ENCODE data around the gene FAM118B. TPM values are rescaled to one million over a fixed set of nuclear protein-coding genes. Genes with fewer than 3 reads are reported as not detected.

The FAM118B gene
- total and polyA plus RNA-seq, 2 of the 4 experiments (the other 2 are of a cell fraction), result 20.0 to 27.2 TPM

DNA sequence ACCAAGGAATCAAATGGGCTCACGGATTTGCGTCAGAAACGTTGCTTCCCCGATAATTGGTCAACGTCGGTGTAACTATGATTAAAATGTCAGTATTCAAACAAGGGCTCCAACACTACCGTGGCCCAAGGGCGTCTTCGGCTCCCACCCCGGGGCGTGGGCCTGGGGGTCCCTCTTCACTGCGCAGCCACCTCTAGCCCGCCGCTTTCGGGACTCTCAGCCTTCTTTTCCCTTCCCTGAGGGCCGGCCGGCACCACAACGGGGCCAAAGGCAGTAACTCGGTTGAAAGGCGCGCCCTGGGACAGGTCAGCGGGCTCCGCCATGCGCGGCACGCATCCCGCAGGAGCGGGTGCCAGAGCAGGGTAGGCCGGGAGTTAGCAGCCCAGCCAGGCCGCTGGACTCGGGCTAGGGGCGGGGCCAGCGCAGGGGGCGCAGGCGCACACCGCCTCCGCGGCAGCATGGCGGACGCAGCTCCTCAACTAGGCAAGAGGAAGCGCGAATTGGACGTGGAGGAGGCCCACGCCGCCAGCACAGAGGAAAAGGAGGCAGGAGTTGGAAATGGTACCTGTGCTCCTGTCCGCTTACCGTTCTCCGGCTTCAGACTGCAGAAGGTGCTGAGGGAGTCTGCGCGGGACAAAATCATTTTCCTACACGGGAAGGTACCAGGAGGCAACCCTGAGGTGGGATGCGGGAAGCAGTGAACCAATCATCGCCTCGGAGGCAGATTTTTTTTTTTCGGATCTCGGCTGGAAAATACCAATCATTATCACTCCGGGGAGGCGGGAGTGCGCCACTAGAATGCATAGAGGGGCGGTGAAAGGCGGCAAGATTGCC lies 92.3 kb downstream of the FAM118B start, which contains the start of gene DCPS (continued):
- TF ChIP-seq, protein P1, sequence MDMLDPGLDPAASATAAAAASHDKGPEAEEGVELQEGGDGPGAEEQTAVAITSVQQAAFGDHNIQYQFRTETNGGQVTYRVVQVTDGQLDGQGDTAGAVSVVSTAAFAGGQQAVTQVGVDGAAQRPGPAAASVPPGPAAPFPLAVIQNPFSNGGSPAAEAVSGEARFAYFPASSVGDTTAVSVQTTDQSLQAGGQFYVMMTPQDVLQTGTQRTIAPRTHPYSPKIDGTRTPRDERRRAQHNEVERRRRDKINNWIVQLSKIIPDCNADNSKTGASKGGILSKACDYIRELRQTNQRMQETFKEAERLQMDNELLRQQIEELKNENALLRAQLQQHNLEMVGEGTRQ (IDR thresholded peaks at IDR 0.05; ENCODE audit: low read depth, low read length), result peak; percentile 16; the same call in 1 of the 2 replicates
